Gastrocnemius medialis (tissue), 4 donors: Measurements from ENCODE around the gene ZNF205.

Experiments
- POLR2A ChIP-seq, 2 donors: fragments of 450-650 bp; IDR thresholded peaks; one replicate each; pipeline ENCODE4 v1.6.1; 2017; ENCODE audit warnings: antibody characterized with exemption in 2 of 2, mild to moderate bottlenecking in 2 of 2, moderate library complexity in 2 of 2
- TF ChIP-seq, protein P1 (sequence below), 5 experiments: fragments of 450-650 bp in 3 of 5; fragments of 200-600 bp in 2 of 5; sonication (generic) in 2 of 5; IDR thresholded peaks in 4 of 5; conservative IDR thresholded peaks in 1 of 5; 1 replicate in 4 of 5; 2 replicates in 1 of 5; pipeline ENCODE4 v1.5.1; 2016 to 2019; ENCODE audit warnings: antibody characterized with exemption in 5 of 5, mild to moderate bottlenecking in 3 of 5, moderate library complexity in 3 of 5

- TF ChIP-seq POLR2A (IDR thresholded peaks at IDR 0.05) = no peak
- TF ChIP-seq, protein P1, sequence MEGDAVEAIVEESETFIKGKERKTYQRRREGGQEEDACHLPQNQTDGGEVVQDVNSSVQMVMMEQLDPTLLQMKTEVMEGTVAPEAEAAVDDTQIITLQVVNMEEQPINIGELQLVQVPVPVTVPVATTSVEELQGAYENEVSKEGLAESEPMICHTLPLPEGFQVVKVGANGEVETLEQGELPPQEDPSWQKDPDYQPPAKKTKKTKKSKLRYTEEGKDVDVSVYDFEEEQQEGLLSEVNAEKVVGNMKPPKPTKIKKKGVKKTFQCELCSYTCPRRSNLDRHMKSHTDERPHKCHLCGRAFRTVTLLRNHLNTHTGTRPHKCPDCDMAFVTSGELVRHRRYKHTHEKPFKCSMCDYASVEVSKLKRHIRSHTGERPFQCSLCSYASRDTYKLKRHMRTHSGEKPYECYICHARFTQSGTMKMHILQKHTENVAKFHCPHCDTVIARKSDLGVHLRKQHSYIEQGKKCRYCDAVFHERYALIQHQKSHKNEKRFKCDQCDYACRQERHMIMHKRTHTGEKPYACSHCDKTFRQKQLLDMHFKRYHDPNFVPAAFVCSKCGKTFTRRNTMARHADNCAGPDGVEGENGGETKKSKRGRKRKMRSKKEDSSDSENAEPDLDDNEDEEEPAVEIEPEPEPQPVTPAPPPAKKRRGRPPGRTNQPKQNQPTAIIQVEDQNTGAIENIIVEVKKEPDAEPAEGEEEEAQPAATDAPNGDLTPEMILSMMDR (IDR thresholded peaks at IDR 0.05 in 4 of 5, conservative IDR thresholded peaks at IDR 0.05 in 1 of 5) = no peak
These were observed 9.6 kb downstream of the ZNF205 start for GRCh38 chr16:3121851-3122467.
